Right lobe of liver (tissue), 6 donors: ENCODE measurements around the gene TFDP3. TPM values are rescaled to one million over a fixed set of nuclear protein-coding genes. Genes with fewer than 3 reads are reported as not detected.

ENCODE experiments used
- ATAC-seq, 4 donors: fragments of 200-7000 bp; cut with Tn5 transposase; one replicate each; pipeline ENCODE4 v1.9.1; 2020; ENCODE audit warnings: mild to moderate bottlenecking in 4 of 4, moderate library complexity in 4 of 4
- DNase-seq, 3 donors: peaks; one replicate each; pipeline ENCODE4 v3.0.0-alpha.2; 2020
- H3K27ac ChIP-seq, 3 donors: fragments of 200-600 bp; one replicate each; pipeline ENCODE4 v1.8.0; 2022
- H3K27me3 ChIP-seq, 2 donors: fragments of 200-600 bp; one replicate each; pipeline ENCODE4 v1.8.0; 2022
- H3K36me3 ChIP-seq, 4 donors: fragments of 200-600 bp; sonication (generic) in 1 of 4; one replicate each; pipeline versions ENCODE4 v1.5.1 to v1.8.0; 2017 to 2022; ENCODE audit warnings: control low read depth in 1 of 4
- H3K4me1 ChIP-seq, 4 donors: fragments of 200-600 bp; sonication (generic) in 1 of 4; one replicate each; pipeline versions ENCODE4 v1.5.1 to v1.8.0; 2017 to 2022; ENCODE audit warnings: control low read depth in 1 of 4
- H3K4me3 ChIP-seq, 3 donors: fragments of 200-600 bp; one replicate each; pipeline ENCODE4 v1.8.0; 2022
- H3K9me3 ChIP-seq, 4 donors: fragments of 200-600 bp; sonication (generic) in 1 of 4; one replicate each; pipeline versions ENCODE4 v1.5.1 to v1.8.0; 2017 to 2022; ENCODE audit warnings: control low read depth in 1 of 4
- POLR2A ChIP-seq: fragments of 450-650 bp; IDR thresholded peaks from one replicate; pipeline ENCODE4 v1.6.1; 2017; ENCODE audit warnings: antibody characterized with exemption, mild to moderate bottlenecking
- WGBS: methylation state at CpG from one replicate; pipeline ENCODE4 v1.1.6; 2018; ENCODE audit warnings: low coverage, low lambda C conversion rate; ENCODE audit not compliant: insufficient coverage; ENCODE audit errors: missing lambda C conversion rate; 5-methylcytosine and 5-hydroxymethylcytosine counted together
- intact Hi-C, 2 donors: fragments of 100-400 bp; cut with DNase I; formaldehyde crosslinking; loops; one replicate each; pipeline versions ENCODE4 v1.11.2 to v1.14.1; 2022
- total RNA-seq, 6 experiments: library from RNA; depleted of rRNA in 2 of 6; stranded (reverse); fragments of >200 nt in 2 of 6; fragmentation: NEBNext Ultra II Directional in 3 of 6; extraction: Animal tissue kit (Norgen Biotek cat#: 25700) in 3 of 6; gene quantifications; one replicate each; pipeline versions ENCODE4 v1.1.0 to v1.2.4, GENCODE V29; 2016 to 2023
- TF ChIP-seq, protein P1 (sequence below), 4 donors: fragments of 200-600 bp in 3 of 4; fragments of 450-650 bp in 1 of 4; IDR thresholded peaks; one replicate each; pipeline versions ENCODE4 v1.5.1 to v1.8.0; 2016 to 2022; ENCODE audit warnings: antibody characterized with exemption in 4 of 4, mild to moderate bottlenecking in 2 of 4
- donor health status: DM: no; HTN: yes; CAD: no.
- donor health status: DM: no; HTN: no; CAD: no.
- donor health status: DM: no; HTN: no; CAD: no.
- donor health status: DM: no; HTN: yes; CAD: no.
- donor health status: DM: no; HTN: yes; CAD: no.

Gene TFDP3
- total RNA-seq, 6 experiments from 2014 or later, result not detected

- ATAC-seq (no peak), DNase-seq (no peak)
- intact Hi-C loops, result no loop called here
- no peaks in the 10 kb centered on the region for H3K36me3 ChIP-seq
- H3K27me3 ChIP-seq, result peaks cover 0 to 4% of the 10 kb centered on the region in 2 donors
- WGBS, result 23% methylated on average over 1 of the region's 1 CpG
- no peaks in the 10 kb centered on the region for H3K9me3 ChIP-seq
- H3K4me1 ChIP-seq, result no peaks in the 10 kb centered on the region
- no peak overlapping the region for H3K4me3 ChIP-seq
- no peak overlapping the region for H3K27ac ChIP-seq
- TF ChIP-seq, protein P1, sequence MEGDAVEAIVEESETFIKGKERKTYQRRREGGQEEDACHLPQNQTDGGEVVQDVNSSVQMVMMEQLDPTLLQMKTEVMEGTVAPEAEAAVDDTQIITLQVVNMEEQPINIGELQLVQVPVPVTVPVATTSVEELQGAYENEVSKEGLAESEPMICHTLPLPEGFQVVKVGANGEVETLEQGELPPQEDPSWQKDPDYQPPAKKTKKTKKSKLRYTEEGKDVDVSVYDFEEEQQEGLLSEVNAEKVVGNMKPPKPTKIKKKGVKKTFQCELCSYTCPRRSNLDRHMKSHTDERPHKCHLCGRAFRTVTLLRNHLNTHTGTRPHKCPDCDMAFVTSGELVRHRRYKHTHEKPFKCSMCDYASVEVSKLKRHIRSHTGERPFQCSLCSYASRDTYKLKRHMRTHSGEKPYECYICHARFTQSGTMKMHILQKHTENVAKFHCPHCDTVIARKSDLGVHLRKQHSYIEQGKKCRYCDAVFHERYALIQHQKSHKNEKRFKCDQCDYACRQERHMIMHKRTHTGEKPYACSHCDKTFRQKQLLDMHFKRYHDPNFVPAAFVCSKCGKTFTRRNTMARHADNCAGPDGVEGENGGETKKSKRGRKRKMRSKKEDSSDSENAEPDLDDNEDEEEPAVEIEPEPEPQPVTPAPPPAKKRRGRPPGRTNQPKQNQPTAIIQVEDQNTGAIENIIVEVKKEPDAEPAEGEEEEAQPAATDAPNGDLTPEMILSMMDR (IDR thresholded peaks at IDR 0.05), result no peak
- TF ChIP-seq POLR2A, result no peak
These were observed 26.5 kb downstream of the TFDP3 start for GRCh38 chrX:133191739-133192039.

DNA sequence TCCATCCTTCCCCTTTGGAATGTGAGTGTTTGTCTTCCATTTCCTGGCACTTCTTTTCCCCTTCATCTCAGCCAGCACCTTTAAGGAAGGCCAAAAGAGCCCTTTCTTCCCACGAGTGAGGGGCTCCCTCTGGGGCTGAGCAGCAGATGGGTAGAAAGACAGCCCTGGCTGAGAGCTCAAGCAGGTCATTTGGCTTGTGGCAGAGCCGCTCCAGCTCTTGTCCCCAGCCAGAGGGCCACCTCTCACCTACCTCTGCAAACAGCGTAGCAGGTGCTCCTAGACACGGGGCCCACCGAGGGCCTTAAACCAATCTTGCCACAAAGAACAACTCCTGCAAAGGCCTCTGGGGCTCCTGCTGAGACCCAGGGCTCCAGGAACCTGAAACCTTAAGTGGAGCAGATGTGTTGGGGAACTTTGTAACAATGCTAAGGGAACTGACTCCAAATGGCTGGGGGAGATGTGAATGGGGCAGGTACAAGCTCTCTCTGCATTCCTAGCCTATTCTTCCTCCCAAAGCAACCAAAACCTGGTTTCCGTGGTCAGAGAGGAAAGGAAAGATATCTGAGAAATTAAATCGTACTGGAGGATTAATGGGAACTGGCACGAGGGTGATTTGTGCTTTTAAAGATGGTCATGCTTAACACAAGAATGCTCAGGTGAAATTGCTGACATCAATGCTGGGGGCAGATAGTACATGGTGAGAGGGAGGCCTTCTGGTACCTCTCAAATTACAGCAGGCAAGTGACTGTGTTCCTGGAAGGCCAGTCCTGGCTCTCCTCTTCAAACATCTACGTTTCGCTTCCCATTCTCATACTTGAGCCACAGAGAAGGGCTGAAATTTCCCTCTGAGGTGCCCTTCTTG lies 27.0 kb downstream of the TFDP3 start:
- no peaks in the 10 kb centered on the region for H3K9me3 ChIP-seq
- intact Hi-C loops, result no loop called here
- ATAC-seq (no peak), DNase-seq (no peak)
- no peak overlapping the region for H3K27ac ChIP-seq
- no peak overlapping the region for H3K4me3 ChIP-seq
- 51% methylated on average over 10 of the region's 10 CpGs for WGBS
- no peaks in the 10 kb centered on the region for H3K4me1 ChIP-seq
- H3K27me3 ChIP-seq, result peaks cover 0 to 4% of the 10 kb centered on the region in 2 donors
- TF ChIP-seq, protein P1 (IDR thresholded peaks at IDR 0.05), result no peak
- no peak for TF ChIP-seq POLR2A
- no peaks in the 10 kb centered on the region for H3K36me3 ChIP-seq

GRCh38 chrX:133189195-133189594 lies 29.0 kb downstream of the TFDP3 start:
- H3K36me3 ChIP-seq, result no peaks in the 10 kb centered on the region
- no peak overlapping the region for H3K27ac ChIP-seq
- ATAC-seq (no peak), DNase-seq (no peak)
- no peaks in the 10 kb centered on the region for H3K4me1 ChIP-seq
- intact Hi-C loops, result no loop called here
- WGBS, result 50% methylated on average over 8 of the region's 8 CpGs
- H3K27me3 ChIP-seq, result peaks cover 0 to 4% of the 10 kb centered on the region in 2 donors
- no peak overlapping the region for H3K4me3 ChIP-seq
- TF ChIP-seq POLR2A, result no peak
- TF ChIP-seq, protein P1 (IDR thresholded peaks at IDR 0.05), result no peak
- H3K9me3 ChIP-seq, result no peaks in the 10 kb centered on the region

DNA sequence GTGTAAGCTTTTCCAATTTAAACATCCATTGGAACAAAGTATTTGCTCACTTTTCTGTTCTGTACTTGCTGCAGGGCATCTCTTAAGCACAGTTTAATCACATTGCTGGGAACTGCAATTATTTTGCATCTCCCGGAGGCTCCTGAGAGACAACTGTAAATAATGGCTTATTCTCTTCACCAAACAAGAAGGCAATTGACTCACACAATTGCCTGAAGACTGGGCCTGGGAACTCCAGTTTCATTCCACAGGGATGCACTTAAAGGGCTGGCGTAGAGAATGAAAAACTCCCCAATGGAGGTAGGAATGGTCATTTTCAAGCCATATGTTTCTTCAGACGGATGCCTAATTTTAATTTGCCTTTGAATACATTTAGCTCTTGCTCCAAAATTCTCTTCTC lies 29.5 kb downstream of the TFDP3 start:
- 58% methylated on average over 3 of the region's 3 CpGs for WGBS

More for the DNA sequence above, 29.5 kb downstream of the TFDP3 start:
- TF ChIP-seq, protein P1 (IDR thresholded peaks at IDR 0.05), result no peak
- TF ChIP-seq POLR2A, result no peak
- ATAC-seq, result no peak
- H3K36me3 ChIP-seq, result no peaks in the 10 kb centered on the region
- no peak overlapping the region for H3K4me3 ChIP-seq
- peaks cover 0 to 4% of the 10 kb centered on the region in 2 donors for H3K27me3 ChIP-seq
- no peak overlapping the region for H3K27ac ChIP-seq
- no peak for DNase-seq
- no peaks in the 10 kb centered on the region for H3K9me3 ChIP-seq
- intact Hi-C loops, result no loop called here
- H3K4me1 ChIP-seq, result no peaks in the 10 kb centered on the region
